HG03520 (cell line): Measurements from ENCODE around the gene PPP1R1A.

Source experiments
- ATAC-seq: cut with Tn5 transposase; IDR thresholded peaks from one replicate; pipeline ENCODE4 v1.9.1; 2021; ENCODE audit warnings: mild to moderate bottlenecking, moderate library complexity; ENCODE audit not compliant: unreplicated experiment

The PPP1R1A gene, protein sequence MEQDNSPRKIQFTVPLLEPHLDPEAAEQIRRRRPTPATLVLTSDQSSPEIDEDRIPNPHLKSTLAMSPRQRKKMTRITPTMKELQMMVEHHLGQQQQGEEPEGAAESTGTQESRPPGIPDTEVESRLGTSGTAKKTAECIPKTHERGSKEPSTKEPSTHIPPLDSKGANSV

DNA sequence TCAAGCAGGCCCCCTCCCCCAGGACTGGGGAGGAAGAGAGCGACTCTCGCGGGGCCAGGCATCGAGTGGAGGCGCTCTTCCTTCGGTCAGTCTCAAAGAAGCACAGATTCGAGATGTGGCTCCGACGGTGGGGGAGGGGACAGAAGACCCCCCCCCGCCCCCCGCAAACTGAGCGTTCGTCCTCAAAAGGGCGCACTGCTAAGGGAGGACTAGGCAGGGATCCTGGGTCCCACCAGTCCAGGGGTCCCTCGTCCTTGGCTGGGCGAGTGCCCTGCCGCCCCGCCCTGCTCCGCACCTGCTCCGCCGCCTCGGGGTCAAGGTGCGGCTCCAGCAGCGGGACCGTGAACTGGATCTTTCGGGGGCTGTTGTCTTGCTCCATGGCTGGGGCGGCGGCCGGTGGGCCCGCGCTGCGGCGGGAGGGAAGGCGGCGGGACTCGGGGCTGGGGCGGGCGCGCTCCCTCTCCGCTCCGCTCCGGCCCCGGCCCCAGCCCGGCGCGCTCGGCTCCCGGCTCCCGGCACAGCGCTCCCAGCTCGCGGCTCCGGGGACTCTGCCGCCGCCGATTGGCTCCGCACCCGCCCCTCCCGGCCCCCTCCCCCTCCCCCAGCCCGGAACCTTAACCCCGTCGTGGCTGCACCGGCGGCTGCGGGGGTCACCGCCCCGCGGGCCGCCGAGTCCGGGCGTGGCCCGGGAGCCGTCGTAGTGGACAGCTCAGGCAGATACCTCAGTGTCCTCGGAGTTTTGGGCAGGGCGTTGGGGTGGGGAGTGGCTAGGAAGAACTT, at the start of gene PPP1R1A:
Gene PPP1R1A (minus strand): TSS at position 550 of the 780 bp plus-strand sequence. CDS start 171 bp downstream, at position 379.
- ATAC-seq: no peak

DNA sequence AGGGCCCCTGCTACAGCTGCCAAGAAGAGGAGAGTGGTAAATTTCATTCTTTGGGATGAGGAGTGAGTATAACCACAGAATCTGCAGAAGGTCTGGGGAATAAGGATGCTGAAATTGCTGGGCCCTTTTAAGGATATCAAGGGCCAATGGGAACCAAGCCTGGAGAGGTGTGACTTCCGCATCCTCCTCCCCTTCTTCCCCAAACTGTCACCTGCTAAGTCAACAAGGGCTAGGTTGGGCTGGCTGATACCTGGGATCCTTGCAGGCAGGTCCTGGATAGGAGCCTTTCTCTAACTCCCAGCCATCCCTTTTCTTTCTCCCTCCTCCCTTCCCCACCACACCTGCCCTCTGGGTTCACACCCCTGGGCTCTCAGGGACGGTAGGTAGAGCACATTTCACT, 46.3 kb upstream of the PPP1R1A start, which contains the start of gene LACRT:
Gene LACRT (minus strand): TSS at position 101 of the 400 bp plus-strand sequence. CDS start 54 bp downstream, at position 47.
- no peak for ATAC-seq

DNA sequence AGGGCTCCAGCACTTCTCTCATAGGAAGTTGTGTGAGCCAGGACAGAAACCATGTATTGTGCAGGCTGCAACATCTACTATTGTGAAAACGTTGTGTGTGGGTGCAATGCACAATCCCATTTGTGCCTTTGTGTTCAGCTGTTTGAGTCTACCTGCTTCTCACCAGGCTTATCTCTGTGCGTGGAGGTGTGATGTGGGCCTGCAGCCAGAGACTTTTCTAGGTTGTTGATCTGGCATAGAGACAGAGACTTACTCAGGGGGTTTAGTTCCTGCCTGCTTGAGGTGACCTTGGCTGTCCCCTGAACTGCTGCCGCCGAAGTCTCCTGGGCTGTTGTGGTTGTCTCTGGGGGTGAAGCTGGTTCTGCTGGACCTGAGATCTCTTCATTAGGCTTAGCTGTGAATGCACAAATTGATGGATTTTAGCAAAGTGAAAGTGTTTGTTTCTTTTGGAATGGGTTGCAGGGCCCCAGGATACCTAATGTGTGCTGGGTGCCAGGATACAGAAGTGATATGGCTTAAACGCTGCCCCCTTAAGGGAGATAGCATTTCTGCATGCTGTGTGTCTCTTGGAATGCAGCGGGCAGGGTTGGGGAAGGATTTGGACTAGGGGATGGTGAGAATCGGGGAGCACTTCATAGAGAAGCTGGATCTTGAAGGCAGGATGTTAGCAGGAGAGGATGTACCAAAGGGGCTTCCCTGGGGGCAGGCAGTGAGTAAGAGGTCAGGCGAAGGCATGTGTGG, 43.7 kb upstream of the PPP1R1A start:
- no peak for ATAC-seq

DNA sequence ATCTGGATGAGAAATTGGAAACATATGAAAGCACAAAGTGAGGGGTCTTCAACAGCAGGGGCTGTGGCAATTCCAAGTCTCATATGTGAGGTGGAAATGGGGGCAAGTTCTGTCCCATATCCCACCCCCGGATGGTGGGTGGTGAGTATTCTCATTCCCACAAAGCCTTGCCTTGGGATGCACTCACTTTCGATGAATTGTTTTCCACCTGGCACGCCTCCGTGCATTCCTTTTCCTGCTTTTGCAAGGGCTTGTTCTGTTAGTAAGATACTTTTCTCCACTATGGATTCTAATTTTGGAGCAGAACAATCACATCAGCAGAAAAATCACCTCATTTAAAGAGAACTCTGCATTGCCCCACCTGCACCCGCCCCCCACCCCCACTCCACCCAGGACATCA, 43.1 kb upstream of the PPP1R1A start:
- no peak for ATAC-seq

DNA sequence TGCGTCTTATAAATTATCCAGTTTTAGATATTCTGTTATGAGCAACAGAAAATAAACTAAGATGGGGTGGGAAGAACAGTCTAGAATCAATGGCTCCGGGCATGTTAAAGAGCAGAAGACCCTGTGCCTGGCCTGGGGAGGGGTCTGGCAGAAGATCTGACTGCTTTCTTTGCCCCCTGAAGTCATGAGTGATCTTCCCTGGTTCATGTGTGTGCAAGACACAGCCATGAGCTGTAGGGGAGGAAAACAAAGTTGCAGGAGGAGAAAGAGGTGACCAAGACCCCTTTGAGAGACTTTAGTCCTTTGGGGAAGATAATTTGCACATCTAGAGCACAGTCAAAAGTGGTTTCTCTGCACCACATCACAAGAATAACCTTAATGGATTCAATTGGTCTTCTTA, 41.5 kb upstream of the PPP1R1A start:
- no peak for ATAC-seq

DNA sequence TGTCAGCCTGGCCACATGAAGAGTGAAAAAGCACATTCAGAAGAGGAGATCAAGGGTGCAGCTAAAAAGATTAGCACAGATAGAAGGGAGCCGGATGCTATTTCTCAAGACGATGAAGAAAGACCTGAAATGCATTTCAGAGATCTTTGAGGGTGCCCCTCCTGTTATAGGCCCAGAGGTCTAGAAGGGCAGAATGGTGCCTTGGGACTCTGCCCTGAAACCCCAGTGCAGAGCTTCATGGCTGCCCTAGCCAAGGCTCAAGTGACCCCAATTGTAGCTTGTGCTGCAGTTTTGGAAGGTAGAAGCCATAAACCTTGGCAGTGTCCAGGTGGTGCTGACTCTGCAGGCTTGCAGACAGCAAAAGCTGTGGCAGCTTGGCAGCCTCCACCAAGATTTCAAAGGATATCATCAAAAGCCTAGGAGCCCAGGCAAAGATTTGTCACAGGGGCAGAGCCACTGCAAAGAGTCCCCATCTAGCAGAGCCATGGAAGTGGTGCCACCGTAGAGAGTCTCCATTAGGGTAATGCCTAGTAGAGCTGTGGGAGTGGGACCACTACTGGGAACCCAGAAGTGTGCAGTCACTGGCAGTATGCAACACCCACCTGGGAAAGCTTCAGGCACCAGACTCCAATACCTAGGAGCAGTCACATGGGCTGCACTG, 39.9 kb upstream of the PPP1R1A start:
- ATAC-seq: no peak

DNA sequence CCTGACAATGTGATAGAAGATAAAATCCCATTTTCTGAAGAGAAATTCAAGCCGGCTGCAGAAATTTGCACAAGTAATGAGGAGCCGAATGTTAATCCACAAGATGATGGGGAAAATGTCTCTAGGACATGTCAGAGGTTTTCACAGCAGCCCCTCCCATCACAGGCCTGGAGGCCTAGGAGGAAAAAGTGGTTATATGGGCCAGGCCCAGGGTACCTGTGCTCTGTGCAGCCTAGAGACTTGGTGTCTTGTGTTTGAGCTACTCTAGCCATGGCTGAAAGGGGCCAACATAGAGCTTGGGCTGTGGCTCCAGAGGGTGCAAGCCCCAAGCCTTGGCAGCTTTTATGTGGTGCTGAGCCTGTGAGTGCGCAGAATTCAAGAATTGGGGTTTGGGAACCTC, 38.8 kb upstream of the PPP1R1A start:
- ATAC-seq: no peak

DNA sequence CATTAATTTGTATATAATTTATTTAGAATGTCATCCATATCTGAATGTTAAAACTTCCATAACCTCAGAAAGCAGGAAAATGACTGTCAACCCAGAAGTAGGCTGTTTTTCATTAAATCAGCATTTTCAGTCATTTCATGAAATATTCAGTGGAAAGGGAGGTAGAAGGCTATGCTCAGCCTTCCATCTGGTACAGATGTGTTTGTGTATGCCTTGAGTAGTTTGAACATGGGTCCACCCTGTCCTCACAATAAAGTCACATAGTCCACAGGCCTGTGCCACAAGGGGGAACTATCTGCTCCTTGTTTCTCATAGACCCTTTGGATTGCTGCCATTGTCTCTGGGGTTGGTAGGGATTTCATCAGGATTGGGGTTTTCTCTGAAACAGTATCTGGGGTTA, 37.1 kb upstream of the PPP1R1A start:
- ATAC-seq: no peak

DNA sequence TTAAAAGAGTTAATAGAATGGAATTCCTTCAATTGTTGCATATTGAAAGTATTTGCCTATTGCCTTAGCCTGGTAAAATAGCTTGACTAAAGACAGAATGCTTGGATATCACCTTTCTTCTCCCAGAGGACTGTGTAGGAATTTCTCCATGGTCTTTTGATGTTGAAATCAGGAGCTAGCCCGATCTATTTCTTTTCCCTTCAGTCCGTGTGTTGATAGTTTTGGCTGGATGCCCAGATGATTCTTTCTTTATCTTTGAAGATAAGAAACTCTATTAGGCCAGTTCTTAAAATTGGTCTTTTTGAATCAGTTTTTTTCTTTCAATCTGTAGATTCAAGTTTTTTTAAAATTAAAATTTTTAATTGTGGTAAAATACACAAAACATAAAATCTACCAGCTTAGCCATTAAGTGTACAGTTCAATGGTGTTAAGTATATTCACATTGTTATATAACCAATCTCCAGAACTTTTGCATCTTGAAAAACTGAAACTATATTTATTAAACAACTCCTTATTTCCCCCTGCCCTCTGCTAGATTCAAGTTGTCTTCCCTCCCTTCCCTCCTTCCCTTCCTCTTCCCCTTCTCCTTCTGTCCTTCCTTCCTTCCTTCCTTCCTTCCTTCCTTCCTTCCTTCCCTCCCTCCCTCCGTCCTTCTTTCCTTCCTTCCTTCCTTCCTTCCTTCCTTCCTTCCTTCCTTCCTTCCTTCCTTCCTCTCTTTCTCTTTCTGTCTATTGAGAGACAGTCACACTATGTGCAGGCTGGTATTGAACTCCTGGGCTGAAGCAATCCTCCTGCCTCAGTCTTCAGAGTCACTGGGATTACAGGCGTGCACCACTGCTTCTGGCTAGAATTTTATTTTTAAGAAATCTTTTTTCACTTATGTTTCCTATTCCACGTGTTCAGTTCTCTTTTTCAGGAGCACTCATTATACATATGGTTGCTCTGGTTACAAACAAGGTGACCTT, 36.1 kb upstream of the PPP1R1A start:
- no peak for ATAC-seq

DNA sequence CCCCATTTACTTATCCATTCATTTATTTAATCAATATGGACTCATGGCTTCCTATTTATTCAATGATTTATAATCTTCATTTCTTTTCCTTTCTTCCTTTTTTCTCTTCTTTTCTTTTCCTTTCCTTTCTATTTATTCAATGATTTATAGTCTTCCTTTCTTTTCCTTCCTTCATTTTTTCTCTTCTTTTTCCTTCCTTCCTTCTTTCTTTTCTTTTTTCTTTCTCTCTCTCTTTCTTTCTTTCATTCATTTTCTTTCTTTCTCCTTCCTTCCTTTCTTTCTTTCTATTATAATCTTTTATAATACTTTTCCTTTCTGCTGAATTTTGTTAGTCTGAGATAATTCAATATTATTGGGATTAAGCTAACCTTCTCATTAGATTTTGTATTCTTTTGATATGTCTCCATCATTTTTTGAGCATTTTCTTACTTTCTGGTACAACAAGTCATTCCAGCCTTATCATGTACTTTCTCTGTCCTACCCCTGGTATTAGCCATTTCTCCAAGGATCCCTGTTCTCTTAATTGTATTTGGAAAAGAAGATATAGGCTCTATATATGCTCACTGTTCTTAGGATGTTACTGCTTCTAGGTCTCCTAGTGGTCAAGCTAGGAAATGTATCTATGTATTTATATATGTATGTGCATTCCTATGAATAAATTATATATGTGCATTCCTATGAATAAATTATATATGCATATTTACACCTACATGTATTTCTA, 34.2 kb upstream of the PPP1R1A start:
- no peak for ATAC-seq

DNA sequence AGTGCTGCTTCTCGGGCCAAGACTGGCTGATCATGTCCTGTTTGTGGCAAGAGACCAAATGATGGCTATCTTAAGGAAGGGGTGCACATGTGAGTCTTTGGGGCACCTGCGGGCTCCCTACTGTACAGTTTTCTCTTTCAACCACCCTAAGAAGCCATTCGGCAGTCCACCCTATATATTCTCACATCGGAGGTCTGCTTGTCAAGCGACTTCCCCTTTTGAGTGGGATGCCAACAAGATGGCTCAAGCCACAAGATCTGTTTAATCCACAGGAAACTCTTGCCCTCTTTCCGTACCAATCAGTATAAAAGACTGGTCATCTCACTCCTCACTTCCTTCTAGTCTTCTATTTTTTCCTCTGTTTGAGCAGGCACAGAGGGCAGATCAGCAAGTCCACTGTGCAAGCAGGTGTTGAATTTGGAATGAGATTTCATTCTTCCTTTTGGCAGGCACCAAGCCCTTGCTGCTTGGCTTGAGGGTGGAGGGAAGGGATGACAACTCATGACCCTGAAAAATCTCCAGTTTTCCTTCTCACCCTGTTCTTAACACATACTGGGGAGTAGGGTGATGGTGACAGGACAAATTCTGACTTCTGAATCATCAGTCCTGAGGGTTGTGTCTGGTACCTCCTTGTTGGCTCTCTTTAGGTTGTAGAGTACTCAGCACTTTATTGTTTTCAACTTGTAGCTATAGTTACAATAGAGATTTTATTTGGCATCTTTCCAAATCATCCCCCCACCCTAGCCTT, 28.6 kb upstream of the PPP1R1A start:
- no peak for ATAC-seq

DNA sequence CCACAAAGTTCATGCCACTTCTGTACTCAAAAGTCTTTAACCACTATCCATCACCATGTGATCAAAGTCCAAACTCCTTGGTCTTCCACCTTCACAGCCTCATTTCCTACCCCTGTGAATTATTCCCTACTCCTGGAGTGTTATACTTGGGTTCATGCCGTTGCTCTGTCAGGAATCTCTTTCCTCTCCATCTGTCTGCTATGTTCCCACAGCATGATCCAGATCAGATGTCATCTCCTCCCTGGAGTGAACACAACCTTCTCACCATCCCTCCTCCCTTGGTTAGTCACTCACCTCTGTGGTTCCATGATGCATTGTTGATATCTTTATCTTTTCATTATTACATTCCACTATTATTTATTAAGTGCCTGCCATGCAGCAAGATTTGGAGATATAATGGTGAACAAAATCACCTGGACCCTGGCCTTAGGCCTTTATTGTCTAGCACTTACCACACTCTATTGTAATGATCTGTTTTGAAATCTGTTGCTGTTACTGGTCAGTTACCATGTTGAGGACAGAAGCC, 23.8 kb upstream of the PPP1R1A start:
- ATAC-seq: no peak

DNA sequence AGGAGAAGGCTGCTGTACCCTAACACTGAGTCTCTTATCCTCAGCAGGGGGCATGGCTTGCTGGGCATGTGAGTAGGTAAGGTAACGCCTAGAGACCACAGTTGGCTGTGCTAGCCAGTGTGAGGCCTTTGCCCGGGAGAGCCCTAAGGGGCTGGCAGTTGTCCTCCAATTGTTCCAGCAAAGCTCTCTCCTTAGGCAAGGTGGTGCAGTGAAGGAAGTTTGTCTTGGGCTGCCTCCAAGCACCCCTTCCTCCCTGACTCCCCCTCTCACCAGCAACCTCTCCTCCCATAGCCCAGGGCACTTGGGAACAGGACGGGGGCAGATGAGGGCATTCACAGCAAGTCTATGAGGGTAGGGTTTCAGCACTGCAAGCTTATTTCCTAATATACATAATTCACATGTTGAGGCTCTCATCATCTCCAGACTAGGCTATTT, 23.3 kb upstream of the PPP1R1A start:
- ATAC-seq: no peak

DNA sequence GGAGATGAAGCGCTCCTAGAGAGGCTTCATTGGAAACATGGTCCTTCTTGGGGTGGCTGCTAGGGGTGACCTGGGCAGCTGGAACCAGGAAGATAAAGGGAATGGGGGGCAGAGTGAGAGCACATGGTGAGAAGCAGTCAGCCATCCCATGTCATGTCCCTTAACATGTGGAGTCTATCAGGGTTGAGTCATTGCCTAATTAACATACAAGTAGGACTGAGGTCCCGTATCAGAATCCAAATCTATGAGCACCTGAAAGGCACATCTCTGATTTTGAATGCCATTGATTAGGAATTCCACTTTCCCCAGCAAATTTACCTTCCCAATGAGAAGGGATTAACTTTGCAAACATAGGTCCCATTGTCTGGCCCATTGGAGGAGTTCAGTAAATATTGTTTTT, 20.3 kb upstream of the PPP1R1A start:
- ATAC-seq: no peak

DNA sequence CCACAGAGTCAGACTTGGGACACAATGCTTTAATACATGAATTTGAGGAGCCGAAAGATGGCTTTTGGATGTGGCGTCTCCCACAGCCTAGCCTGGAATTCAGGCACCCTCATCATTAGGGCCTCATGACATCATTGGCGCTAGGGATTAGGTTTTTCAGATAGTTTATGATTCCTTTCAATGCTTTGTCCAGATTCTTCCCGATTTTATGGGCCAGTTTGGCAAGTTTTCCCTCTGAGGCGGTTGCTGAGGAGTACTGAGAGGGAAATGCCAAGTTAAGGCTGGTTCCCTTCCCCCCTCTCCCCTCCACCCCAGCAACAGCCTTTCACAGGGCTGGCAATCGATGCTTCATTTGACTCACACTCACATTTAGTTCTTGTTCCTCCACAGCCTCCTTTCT, 19.7 kb upstream of the PPP1R1A start:
- ATAC-seq: no peak

DNA sequence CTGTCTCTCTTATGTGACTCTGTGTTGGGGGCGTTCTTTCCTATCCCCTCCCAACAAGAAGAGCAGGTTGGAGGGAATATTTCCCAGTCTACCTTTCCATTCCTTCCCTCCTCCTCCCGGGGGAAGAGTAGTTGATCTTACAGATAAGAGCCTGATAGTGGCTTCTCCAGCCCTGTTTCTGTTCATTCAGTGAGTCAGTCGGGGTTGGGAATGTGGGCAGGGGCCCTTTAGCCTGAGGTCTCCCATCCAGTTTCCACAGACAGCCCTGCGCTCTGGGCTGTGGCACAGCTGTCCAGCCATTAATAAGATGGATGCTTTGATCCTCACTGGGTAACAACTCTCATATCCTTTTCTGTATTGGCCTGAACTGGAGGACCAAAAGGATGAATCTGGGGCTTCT, 18.1 kb upstream of the PPP1R1A start:
- no peak for ATAC-seq

DNA sequence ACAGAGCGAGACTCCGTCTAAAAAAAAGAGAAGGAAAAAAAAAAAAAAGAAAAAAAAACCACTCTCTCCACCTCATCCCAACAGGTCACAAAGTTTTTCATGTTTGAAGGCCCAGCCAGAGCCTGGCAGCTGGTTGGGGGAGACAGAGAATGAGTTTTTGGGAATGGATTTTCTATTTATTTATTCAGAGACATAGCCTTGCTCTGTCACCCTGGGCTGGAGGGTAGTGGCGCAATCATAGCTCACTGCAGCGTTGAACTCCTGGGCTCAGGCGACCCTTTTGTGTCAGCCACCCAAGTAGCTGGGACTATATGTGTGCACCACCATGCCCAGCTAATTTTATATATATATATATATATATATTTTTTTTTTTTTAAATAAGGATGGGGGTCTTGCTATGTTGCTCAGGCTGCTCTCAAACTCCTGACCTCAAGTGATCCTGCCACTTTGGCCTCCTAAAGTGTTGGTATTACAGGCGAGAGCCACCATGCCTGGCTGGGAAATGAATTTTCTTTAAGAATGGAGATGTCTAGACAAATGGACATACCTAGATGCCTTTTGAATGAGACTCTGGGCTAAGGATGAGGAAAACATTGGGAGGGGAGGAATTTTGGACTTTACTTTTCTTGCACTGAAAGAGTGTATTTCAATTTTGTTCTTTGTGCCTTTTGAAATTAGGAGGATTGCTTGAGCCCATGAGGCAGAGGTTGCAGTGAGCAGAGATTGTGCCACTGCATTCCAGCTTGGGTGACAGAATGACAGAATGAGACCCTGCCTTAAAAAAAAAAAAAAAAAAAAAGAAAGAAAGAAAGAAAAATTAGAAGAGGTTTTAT, 16.9 kb upstream of the PPP1R1A start:
- no peak for ATAC-seq

DNA sequence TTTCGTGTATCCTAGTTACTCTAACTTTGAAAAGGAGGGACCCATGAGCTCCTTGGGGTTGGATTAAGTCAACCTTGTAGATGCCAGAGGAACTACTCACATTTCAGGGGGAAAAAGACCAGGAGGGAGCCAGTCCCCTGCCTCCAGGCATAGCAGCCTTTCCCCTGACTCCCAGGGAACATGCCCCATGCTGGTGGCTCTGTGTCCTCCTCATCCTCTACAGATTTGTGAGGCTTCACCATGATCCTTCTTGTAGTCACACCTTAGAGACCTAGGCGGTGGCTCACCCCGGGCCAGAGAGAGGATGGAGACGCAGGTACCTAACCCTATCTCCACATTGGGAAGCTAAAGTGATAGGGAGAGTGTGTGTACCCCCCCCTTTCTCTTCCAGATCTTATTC, 16.0 kb upstream of the PPP1R1A start:
- no peak for ATAC-seq
